ENCODE data around the gene CELSR1. TPM values are rescaled to one million over a fixed set of nuclear protein-coding genes. Genes with fewer than 3 reads are reported as not detected.

CELSR1 gene
- total and polyA plus RNA-seq, 2 of the 13 experiments (the other 11 are each of a cell fraction or from before 2014, with no cell fraction given), result 0.78 to 1.8 TPM

DNA sequence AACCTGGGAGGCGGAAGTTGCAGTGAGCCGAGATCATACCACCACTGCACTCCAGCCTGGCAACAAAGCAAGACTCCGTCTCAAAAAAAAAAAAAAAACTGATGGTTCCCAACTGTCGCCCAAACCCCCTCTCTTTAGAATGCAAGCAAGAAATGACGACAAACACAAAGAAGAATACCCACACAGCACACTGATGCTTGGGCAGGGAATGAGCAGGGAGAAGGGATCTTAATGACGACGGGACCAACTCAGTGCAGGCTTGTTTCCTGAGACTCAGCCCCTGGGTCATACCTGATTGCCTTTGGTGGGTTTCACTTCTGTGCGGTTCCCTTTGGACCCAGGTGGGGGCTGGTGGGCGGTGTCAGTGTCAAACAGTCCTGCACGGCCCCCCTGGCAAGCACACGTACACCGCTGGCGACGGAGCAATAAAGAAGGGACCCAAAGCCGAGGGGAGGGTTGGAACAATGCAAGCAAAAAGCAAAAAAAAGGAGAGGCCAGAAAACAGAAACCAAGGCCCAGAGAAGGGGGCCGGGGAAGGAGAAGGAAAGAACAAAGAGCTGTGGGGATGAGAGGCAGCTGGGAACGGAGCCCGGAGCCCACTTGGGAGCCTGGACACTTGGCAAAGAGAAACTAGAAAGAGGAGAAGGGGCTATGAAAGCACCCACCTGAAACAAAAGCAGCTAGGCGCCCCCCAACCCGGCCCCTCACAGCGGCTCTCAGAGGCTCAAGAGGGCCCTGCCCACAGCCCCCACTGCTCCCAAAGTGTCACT is 99.6 kb downstream of the CELSR1 start (continued):
- TF ChIP-seq, protein P1, sequence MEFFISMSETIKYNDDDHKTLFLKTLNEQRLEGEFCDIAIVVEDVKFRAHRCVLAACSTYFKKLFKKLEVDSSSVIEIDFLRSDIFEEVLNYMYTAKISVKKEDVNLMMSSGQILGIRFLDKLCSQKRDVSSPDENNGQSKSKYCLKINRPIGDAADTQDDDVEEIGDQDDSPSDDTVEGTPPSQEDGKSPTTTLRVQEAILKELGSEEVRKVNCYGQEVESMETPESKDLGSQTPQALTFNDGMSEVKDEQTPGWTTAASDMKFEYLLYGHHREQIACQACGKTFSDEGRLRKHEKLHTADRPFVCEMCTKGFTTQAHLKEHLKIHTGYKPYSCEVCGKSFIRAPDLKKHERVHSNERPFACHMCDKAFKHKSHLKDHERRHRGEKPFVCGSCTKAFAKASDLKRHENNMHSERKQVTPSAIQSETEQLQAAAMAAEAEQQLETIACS (CRISPR knock-in tag; IDR thresholded peaks at IDR 0.05), result no peak

DNA sequence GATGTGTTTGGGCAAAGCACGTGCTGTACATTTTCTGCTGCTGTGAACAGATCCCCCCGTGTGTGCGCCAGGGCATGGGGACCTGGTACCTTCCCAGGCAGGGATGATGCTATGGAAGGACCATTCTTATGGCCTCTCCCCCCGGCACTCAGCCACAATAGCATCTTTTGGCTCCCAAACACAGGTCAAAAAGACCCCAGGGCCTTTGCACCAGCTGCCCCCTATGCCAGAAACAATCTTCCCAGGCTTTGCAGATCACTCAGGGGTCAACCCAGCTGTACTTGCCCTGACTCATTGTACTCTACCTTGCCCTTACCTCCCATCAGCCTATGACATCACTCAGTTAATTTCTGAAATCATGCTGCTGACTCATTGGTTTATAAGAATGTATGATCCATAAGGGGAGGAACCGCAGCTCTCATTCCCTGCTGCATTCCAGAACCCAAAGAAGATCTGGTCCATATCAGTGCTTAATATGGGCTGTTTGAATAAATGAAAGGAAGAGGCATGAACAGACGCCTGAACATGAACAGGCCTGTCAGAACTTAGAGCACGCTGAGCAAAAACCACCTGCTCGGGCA is 100.7 kb downstream of the CELSR1 start:
- no peaks in the 10 kb centered on the region; a peak in 1 of 5 replicates for H3K27me3 ChIP-seq (ENCODE audit: control insufficient read depth in 1 of 2, insufficient read depth in 2 of 2, low read length in 2 of 2)
- peaks cover 29% of the 10 kb centered on the region for H3K4me1 ChIP-seq (ENCODE audit: insufficient read depth, low read length)
- DNase-seq (ENCODE audit: low spot score) (no peak), ATAC-seq (no peak), FAIRE-seq (no peak)
- intact Hi-C loops (cut with micrococcal nuclease; ENCODE audit: unreplicated experiment), result no loop called here
- no peak overlapping the region for H3K4me2 ChIP-seq (ENCODE audit: low read depth, low read length)
- no peak overlapping the region for H3K27ac ChIP-seq (ENCODE audit: extremely low read length, insufficient read depth, low read length)
- BruUV-seq (replicated peaks), result no TSS peak
- H3K4me3 ChIP-seq (replicated peaks in 1 of 3; ENCODE audit: insufficient read depth in 1 of 3, low read depth in 2 of 3, low read length in 3 of 3), result no peak overlapping the region
- H2AFZ ChIP-seq (ENCODE audit: low read length), result no peak overlapping the region
- WGBS (ENCODE audit: low lambda C conversion rate), result 78% methylated on average over 5 of the region's 8 CpGs
- CTCF ChIA-PET (ENCODE audit: low intra/inter-chr PET ratio, low total read pairs), result no interaction called here
- in situ Hi-C loops (cut with HindIII; ENCODE audit: extremely low pct_ligation_motif_present, low pct_unique_long_range_greater_than_20kb), result no loop called here
- no peak overlapping the region for H3K9ac ChIP-seq (ENCODE audit: insufficient read depth, low read depth, low read length)
- no peaks in the 10 kb centered on the region for H3K79me2 ChIP-seq (ENCODE audit: insufficient read depth, low read length)
- no peaks in the 10 kb centered on the region for H3K36me3 ChIP-seq (replicated peaks in 1 of 2; ENCODE audit: control insufficient read depth in 1 of 2, insufficient read depth in 2 of 2, low read length in 2 of 2)
- no peaks in the 10 kb centered on the region for H4K20me1 ChIP-seq (ENCODE audit: insufficient read depth, low read length)
- H3K9me3 ChIP-seq (ENCODE audit: low read length), result no peaks in the 10 kb centered on the region
- POLR2A ChIA-PET, result no interaction called here
- TF ChIP-seq ATF7 (IDR thresholded peaks at IDR 0.05) (peak; percentile 46; the same call in 1 of the 2 replicates), ATF7 (CRISPR knock-in tag; IDR thresholded peaks at IDR 0.05) (no peak), ZNF382 (CRISPR knock-in tag; IDR thresholded peaks at IDR 0.05; ENCODE audit: borderline replicate concordance) (no peak), MIER2 (CRISPR knock-in tag; IDR thresholded peaks at IDR 0.05) (no peak), NCOA1 (CRISPR knock-in tag; IDR thresholded peaks at IDR 0.05) (no peak), ETV5 (CRISPR knock-in tag; IDR thresholded peaks at IDR 0.05; ENCODE audit: borderline replicate concordance) (no peak), ZNF160 (CRISPR knock-in tag; IDR thresholded peaks at IDR 0.05) (no peak), KLF9 (CRISPR knock-in tag; IDR thresholded peaks at IDR 0.05; ENCODE audit: low read depth) (no peak), ZSCAN9 (CRISPR knock-in tag; IDR thresholded peaks at IDR 0.05; ENCODE audit: borderline replicate concordance) (no peak), ZNF264 (CRISPR knock-in tag; IDR thresholded peaks at IDR 0.05) (no peak)
- TF ChIP-seq, protein P2, sequence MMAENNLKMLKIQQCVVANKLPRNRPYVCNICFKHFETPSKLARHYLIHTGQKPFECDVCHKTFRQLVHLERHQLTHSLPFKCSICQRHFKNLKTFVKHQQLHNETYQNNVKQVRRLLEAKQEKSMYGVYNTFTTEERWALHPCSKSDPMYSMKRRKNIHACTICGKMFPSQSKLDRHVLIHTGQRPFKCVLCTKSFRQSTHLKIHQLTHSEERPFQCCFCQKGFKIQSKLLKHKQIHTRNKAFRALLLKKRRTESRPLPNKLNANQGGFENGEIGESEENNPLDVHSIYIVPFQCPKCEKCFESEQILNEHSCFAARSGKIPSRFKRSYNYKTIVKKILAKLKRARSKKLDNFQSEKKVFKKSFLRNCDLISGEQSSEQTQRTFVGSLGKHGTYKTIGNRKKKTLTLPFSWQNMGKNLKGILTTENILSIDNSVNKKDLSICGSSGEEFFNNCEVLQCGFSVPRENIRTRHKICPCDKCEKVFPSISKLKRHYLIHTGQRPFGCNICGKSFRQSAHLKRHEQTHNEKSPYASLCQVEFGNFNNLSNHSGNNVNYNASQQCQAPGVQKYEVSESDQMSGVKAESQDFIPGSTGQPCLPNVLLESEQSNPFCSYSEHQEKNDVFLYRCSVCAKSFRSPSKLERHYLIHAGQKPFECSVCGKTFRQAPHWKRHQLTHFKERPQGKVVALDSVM (CRISPR knock-in tag; IDR thresholded peaks at IDR 0.05), result no peak
- TF ChIP-seq, protein P3, sequence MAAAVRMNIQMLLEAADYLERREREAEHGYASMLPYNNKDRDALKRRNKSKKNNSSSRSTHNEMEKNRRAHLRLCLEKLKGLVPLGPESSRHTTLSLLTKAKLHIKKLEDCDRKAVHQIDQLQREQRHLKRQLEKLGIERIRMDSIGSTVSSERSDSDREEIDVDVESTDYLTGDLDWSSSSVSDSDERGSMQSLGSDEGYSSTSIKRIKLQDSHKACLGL (CRISPR knock-in tag; IDR thresholded peaks at IDR 0.05), result no peak
- TF ChIP-seq, protein P4, sequence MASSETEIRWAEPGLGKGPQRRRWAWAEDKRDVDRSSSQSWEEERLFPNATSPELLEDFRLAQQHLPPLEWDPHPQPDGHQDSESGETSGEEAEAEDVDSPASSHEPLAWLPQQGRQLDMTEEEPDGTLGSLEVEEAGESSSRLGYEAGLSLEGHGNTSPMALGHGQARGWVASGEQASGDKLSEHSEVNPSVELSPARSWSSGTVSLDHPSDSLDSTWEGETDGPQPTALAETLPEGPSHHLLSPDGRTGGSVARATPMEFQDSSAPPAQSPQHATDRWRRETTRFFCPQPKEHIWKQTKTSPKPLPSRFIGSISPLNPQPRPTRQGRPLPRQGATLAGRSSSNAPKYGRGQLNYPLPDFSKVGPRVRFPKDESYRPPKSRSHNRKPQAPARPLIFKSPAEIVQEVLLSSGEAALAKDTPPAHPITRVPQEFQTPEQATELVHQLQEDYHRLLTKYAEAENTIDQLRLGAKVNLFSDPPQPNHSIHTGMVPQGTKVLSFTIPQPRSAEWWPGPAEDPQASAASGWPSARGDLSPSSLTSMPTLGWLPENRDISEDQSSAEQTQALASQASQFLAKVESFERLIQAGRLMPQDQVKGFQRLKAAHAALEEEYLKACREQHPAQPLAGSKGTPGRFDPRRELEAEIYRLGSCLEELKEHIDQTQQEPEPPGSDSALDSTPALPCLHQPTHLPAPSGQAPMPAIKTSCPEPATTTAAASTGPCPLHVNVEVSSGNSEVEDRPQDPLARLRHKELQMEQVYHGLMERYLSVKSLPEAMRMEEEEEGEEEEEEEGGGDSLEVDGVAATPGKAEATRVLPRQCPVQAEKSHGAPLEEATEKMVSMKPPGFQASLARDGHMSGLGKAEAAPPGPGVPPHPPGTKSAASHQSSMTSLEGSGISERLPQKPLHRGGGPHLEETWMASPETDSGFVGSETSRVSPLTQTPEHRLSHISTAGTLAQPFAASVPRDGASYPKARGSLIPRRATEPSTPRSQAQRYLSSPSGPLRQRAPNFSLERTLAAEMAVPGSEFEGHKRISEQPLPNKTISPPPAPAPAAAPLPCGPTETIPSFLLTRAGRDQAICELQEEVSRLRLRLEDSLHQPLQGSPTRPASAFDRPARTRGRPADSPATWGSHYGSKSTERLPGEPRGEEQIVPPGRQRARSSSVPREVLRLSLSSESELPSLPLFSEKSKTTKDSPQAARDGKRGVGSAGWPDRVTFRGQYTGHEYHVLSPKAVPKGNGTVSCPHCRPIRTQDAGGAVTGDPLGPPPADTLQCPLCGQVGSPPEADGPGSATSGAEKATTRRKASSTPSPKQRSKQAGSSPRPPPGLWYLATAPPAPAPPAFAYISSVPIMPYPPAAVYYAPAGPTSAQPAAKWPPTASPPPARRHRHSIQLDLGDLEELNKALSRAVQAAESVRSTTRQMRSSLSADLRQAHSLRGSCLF (CRISPR knock-in tag; IDR thresholded peaks at IDR 0.05; ENCODE audit: borderline replicate concordance), result no peak
